Stimulated activated CD8-positive, alpha-beta memory T cell treated with anti-CD3 and anti-CD28 coated beads, Interleukin-7, amount 100 ng/mL, for 4 hours (primary cell): ENCODE measurements around the gene ADAMTS12.
"Not testable (repeated sequence)": the region's sequence is repeated elsewhere in the genome, so short reads cannot be mapped to it uniquely, and the experiment has no call there.

ENCODE experiments used
- DNase-seq, 2 donors: peaks; one replicate each; pipeline ENCODE4 v3.0.0-alpha.2; 2020; ENCODE audit warnings: low read depth in 2 of 2

The ADAMTS12 gene, protein sequence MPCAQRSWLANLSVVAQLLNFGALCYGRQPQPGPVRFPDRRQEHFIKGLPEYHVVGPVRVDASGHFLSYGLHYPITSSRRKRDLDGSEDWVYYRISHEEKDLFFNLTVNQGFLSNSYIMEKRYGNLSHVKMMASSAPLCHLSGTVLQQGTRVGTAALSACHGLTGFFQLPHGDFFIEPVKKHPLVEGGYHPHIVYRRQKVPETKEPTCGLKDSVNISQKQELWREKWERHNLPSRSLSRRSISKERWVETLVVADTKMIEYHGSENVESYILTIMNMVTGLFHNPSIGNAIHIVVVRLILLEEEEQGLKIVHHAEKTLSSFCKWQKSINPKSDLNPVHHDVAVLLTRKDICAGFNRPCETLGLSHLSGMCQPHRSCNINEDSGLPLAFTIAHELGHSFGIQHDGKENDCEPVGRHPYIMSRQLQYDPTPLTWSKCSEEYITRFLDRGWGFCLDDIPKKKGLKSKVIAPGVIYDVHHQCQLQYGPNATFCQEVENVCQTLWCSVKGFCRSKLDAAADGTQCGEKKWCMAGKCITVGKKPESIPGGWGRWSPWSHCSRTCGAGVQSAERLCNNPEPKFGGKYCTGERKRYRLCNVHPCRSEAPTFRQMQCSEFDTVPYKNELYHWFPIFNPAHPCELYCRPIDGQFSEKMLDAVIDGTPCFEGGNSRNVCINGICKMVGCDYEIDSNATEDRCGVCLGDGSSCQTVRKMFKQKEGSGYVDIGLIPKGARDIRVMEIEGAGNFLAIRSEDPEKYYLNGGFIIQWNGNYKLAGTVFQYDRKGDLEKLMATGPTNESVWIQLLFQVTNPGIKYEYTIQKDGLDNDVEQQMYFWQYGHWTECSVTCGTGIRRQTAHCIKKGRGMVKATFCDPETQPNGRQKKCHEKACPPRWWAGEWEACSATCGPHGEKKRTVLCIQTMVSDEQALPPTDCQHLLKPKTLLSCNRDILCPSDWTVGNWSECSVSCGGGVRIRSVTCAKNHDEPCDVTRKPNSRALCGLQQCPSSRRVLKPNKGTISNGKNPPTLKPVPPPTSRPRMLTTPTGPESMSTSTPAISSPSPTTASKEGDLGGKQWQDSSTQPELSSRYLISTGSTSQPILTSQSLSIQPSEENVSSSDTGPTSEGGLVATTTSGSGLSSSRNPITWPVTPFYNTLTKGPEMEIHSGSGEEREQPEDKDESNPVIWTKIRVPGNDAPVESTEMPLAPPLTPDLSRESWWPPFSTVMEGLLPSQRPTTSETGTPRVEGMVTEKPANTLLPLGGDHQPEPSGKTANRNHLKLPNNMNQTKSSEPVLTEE (N-terminal part only)

DNA sequence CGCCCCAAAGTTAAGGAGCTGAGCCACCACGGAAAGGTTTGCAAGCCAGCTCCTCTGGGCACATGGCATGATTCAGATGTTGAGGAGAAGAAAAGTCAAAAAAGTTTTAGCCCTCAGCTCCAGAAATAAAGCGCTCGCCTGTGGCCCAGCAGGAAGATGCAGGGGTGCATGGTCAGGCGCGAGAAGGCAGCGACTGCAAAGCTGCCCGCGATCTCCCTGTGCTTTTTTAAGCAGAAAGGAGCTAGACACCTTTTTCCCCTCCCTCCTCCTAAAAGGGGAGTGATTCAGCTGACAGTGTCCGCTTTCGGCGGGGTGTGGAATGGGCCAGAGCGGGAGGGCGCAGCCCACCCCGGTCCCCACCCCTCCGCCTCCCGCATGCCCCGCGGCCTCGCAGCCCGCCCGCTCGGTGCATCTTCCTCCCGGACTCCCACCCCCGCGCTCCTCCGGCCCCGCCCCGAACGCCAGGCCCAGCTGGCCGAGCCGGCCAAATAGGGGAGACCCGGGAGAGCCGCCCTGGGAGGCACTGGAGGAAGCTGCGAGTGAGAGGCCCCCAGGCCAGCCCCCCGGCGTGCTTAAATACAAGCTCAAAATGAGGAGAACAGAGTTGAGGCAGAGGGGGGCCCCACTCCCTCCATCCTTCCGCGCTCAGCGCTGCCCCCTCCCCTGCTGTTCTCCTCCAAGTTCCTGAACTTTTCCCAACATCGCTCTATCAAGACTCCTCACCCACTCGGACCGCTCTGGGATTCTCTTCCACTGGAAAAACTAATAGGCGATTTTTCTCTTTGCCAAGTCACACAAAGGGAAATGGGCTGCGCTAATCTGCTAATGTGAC, at the start of gene ADAMTS12:
Gene ADAMTS12, minus strand, starts transcription at position 203 of the 832 bp plus-strand sequence. Its CDS starts 134 bp downstream, at position 69.
- DNase-seq = no peak

DNA sequence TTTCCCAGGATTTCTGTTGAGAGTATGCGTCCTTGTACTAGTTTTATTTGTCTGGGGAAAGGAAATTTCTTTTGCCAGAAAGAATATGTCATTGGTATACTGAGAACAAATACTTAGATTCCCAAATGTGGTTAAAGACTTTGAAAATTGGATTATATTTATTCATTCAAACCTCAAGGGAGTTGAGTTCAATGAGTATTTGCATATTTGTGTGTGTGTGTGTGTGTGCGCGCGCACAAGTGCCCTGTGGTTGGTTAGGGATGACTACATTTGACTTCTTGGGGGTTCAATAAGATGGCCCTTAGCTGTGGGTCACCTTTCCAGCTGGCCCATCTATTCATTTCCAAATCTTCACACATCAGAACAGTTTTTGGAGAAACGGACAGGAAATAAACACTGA, 49.3 kb upstream of the ADAMTS12 start:
- no peak for DNase-seq

DNA sequence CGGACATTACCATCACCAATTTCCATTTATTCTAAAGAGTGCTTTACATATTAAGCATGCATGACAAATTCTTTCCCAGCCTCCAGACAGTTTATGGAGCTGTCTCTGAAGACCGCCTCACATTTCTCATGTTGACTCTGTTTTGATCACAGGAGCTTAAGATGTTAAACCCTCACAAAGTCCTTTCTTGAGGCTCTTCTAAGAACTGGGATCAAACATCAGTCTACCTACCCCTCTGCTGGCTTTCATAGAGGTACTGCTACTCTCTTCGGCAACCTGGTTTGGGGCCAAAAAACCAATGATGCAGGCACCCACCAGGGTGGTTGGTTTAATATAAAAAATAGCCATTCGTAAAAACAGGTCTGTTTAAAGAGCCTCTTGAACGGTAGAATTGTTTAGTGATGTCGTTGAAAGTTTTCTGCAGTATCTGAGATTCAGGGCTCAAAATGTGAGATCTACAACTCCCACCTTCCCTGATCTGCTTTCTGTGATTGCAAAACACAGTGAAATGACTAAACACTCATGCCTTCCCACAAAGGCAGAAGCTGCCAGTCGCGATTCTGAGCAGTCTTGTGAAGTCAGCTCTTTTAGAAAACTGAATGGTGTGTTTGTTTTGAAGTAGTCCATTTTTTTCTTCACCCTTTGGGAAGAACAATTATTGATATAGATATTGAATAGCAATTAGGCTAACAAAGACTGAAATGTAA, 47.9 kb upstream of the ADAMTS12 start:
- no peak for DNase-seq

DNA sequence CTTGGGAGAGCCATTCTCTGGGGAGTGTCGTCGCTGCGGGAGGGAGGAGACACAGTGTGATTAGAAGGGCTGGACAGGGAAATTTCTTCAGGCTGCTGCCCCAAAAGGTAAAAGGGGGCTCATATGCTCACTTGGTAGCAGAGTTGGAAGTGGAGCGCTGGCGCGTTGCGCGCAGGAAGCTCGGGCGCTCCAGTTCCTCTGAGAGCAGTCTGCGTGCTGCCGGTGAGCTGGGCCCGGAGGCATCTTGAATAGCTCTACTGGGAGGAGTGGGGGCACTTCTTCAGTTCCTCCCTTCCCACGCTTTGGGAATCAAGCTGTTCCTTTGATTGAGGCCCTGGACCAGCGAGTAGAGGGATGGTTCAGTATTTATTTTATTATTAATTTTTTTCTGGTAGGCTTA, 47.1 kb upstream of the ADAMTS12 start:
- DNase-seq = no peak

DNA sequence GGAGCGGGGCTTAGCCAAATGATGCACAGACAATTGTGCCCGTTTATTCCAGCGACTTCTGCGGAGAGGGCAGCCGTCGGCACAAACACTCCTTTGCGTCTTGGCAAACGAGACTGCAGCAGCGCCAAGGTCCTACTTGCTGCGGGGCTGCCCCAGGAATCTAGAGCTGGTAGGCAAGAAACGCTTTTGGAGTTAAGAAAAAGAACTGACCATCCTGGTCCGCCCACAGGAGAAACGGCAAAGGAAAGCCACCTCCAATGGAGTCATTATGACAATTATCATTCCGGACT, 46.7 kb upstream of the ADAMTS12 start:
- no peak for DNase-seq

DNA sequence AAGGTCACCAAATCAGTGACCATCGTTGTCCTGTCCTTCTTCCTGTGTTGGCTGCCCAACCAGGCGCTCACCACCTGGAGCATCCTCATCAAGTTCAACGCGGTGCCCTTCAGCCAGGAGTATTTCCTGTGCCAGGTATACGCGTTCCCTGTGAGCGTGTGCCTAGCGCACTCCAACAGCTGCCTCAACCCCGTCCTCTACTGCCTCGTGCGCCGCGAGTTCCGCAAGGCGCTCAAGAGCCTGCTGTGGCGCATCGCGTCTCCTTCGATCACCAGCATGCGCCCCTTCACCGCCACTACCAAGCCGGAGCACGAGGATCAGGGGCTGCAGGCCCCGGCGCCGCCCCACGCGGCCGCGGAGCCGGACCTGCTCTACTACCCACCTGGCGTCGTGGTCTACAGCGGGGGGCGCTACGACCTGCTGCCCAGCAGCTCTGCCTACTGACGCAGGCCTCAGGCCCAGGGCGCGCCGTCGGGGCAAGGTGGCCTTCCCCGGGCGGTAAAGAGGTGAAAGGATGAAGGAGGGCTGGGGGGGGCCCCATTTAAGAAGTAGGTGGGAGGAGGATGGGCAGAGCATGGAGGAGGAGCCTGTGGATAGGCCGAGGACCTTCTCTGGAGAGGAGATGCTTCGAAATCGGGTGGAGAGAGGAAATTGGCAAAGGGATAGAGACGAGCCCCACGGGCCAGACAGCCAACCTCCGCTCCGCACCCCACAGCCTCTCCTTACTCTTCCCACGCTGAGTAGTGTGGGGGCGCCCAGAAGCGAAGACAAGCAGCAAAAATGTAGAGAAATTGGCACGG, 46.1 kb upstream of the ADAMTS12 start:
- DNase-seq = no peak

DNA sequence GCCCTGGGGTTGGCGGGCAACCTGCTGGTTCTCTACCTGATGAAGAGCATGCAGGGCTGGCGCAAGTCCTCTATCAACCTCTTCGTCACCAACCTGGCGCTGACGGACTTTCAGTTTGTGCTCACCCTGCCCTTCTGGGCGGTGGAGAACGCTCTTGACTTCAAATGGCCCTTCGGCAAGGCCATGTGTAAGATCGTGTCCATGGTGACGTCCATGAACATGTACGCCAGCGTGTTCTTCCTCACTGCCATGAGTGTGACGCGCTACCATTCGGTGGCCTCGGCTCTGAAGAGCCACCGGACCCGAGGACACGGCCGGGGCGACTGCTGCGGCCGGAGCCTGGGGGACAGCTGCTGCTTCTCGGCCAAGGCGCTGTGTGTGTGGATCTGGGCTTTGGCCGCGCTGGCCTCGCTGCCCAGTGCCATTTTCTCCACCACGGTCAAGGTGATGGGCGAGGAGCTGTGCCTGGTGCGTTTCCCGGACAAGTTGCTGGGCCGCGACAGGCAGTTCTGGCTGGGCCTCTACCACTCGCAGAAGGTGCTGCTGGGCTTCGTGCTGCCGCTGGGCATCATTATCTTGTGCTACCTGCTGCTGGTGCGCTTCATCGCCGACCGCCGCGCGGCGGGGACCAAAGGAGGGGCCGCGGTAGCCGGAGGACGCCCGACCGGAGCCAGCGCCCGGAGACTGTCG, 45.4 kb upstream of the ADAMTS12 start:
- DNase-seq = no peak

DNA sequence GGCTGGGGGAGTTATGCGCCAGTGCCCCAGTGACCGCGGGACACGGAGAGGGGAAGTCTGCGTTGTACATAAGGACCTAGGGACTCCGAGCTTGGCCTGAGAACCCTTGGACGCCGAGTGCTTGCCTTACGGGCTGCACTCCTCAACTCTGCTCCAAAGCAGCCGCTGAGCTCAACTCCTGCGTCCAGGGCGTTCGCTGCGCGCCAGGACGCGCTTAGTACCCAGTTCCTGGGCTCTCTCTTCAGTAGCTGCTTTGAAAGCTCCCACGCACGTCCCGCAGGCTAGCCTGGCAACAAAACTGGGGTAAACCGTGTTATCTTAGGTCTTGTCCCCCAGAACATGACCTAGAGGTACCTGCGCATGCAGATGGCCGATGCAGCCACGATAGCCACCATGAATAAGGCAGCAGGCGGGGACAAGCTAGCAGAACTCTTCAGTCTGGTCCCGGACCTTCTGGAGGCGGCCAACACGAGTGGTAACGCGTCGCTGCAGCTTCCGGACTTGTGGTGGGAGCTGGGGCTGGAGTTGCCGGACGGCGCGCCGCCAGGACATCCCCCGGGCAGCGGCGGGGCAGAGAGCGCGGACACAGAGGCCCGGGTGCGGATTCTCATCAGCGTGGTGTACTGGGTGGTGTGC, 44.7 kb upstream of the ADAMTS12 start, which contains the start of gene RXFP3:
Gene RXFP3, plus strand, starts transcription at position 6 of the 636 bp plus-strand sequence. Its CDS starts 355 bp downstream, at position 361.
- DNase-seq = no peak

DNA sequence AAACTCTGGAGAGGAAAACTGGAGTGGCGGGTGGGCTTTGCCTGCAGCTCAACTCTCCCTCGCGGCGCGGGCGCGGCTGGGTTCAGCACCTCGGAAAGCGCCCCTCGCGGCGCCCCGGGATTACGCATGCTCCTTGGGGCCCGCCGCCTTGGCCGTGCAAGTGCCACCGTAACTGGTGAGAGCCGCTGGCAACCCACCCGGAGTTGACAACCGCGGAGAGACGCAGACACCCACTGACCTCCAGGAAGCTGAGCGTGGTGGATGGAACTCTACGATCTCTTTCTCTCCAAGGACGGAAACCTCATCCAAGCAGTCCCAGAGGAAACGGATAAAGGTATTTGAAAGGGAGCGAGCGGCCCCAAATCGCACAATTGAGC, 44.2 kb upstream of the ADAMTS12 start:
- peak in 1 of 2 donors; percentile 4 for DNase-seq

DNA sequence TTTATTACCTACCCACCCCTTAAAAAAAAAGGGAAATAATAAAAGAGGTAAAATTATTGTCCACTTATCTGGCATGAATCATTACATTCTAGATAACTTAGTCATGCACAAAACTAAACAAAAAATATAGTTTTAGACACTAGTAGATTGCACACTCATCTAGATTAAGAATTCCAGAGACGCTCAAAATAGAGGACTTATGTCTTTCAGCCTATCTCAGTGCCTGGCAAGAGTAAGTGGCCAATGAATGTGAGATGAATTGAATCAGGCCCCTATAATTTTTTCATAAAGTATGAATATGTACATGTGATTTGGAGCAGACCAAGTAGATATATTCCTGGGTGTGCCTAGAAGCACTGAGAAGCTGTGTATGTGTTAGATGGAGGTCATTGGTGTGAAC, 42.4 kb upstream of the ADAMTS12 start:
- DNase-seq = no peak

DNA sequence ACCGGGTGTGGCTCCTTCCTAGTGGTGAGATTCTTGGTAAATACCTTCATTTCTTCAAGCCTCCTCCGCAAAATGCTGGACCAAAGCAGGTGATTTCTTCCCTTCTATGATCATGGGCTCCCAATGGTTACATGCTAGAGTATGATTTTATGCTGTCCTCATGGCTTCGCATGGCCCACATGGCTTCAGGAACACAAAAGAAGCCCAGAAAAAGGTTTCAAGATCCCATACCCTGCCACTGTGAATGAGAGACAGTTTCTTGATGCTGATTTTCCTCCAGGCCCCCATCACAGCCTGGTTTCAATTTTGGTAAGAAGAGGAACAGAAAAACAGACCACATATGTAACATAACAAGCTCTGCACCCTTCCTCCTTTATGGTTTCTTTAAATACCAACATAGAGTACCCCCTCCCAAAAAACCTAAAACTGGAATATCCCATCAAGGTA, 42.0 kb upstream of the ADAMTS12 start:
- no peak for DNase-seq

DNA sequence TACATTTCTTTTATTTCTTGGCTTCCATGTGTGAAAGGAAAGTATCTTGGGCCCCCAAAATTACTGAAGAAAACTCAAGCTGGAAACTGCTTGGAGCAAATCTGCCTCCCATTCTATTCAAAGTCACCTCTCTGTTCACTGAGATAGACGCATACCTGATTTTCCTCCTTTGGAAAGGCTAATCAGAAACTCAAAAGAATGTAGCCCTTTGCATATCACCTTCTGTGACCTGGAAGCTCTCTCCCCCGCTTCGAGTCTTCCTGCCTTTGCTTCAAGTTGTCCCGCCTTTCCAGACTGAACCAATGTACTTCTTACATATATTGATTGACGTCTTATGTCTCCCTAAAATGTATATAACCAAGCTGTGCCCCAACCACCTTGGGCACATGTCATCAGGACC, 39.3 kb upstream of the ADAMTS12 start:
- no peak for DNase-seq

DNA sequence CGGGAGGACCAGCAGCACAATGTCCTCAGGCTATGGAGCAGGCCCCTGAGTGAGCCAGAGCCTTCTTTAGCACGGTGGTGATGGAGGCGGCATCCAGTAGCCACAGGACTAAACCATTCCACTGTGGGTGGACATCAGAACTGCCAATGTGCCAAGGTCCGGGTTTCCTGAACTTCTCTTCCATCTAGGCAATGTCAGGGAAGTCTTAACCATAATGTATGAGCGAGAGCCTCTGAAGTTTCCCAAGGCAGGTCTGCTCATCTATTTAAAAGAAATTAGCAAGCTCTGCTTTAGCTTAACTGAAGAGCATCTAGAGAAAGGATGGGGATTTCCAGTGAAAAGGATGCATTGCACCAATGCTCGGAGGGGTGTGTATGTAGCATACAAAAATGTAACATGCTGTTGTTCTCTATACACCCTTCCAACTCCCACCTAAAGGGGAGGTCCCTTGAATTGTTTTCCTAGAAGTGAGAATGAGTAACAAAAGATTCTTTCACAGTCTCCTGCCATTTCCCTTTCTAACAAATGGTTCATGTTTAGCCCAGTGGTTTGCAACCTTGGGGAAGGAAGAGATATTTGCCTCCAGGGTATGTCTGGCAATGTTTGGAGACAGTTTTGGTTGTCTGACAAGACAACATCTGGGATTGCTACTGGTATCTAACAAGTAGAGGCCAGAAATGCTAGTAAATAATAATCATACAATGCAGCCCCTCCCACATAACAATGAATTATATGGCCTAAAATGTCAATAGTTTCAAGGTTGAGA, 38.3 kb upstream of the ADAMTS12 start:
- DNase-seq = no peak

DNA sequence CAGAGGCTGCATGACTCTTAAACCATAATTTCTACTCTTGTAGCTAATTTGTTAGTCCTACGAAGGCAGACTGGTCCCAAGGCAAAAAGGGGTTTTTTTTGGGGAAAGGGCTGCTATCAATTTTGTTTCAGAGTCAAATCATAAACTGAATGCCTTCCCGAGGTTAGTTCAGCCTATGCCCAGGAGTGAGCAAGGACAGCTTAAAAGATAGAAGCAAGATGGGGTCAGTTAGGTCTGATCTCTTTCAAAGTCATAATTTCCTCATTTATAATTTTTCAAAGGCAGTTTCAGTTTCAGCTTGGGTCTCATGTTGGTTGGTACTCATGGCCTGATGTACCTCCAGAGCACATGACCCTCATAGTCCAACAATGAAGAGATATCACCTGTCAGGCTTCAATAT, 36.5 kb upstream of the ADAMTS12 start:
- DNase-seq = no peak

DNA sequence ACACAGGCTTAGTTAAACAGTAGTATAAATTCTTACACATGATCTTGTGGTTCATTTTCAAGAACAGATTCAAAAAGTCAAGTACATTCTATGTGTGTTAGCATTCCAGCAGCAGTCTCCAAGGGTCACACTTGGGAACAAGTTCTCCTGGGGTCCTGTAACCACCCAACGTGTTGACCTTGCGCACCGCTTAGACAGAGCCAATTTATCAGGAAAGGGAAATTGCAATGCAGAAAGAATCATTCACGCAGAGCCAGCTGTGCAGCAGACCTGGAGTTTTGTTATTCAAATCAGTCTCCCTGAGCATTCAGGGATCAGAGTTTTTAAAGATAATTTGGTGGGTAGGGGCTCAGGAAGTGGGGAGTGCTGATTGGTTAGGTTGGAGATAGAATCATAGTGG, 35.9 kb upstream of the ADAMTS12 start:
- no peak for DNase-seq

DNA sequence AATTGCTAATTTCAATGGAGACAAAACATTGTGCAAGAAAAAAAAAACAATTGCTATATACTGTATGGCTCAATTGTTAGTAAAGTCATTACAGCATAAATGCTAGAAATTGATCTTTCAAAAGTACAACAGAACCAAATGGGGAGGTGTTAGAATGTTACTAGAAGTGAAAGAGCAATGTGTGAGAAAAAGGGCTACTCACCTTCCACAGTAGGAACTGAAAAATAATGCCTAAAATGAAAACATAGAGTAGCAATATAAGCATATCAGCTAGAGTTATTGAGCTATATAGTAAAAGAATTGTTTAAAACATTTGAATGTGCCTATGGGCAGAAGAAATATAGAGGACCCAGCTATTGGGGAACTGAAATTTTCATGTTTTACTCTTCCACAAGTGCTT, 33.5 kb upstream of the ADAMTS12 start:
- no peak for DNase-seq

DNA sequence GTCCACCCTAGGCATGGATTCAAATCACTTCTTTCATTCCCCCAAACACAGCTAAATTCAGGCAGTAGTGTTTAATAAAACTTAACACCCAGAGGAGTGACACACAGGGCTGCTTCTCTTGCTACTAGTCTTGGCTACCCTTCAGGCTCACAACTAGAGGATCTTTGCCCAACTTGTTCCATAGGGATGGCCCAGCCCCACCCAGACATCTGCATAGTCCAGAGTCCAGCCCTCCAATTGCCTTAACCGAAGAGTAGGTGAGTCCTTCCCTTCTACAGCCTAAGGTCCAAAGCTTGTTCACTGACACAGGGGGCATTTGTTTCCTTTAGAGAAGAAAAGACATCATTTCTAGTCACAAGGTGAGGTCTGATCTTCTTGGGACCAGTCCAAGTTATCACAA, 29.2 kb upstream of the ADAMTS12 start:
- no peak for DNase-seq

DNA sequence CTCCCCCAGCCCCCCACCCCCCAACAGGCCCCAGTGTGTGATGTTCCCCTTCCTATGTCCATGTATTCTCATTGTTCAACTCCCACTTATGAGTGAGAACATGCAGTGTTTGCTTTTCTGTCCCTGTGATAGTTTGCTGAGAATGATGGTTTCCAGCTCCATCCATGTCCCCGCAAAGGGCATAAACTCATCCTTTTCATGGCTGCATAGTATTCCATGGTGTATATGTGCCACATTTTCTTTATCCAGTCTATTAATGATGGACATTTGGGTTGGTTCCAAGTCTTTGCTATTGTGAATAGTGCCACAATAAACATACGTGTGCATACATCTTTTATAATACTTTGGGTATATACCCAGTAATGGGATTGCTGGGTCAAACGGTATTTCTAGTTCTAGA, 23.1 kb upstream of the ADAMTS12 start:
- DNase-seq = not testable (repeated sequence)
